Stomach (tissue), 9 donors: ENCODE measurements around the gene NCKAP5L. TPM values are rescaled to one million over a fixed set of nuclear protein-coding genes. Genes with fewer than 3 reads are reported as not detected.

Experiments
- DNase-seq, 2 donors: peaks; one replicate each; pipeline versions ENCODE4 v3.0.0 to v3.0.0-alpha.2; 2013 to 2019
- H3K27ac ChIP-seq, 5 donors: fragments of 200-600 bp in 4 of 5; sonication (generic) in 4 of 5; one replicate each; pipeline ENCODE4 v1.5.1; 2013 to 2019; ENCODE audit warnings: mild to moderate bottlenecking in 1 of 5, moderate library complexity in 1 of 5
- H3K27me3 ChIP-seq, 3 donors: fragments of 200-600 bp; sonication (generic); one replicate each; pipeline ENCODE4 v1.5.1; 2017 to 2019; ENCODE audit warnings: mixed run types in 1 of 3
- H3K36me3 ChIP-seq, 4 donors: fragments of 200-600 bp; sonication (generic); 1 replicate in 3 of 4; 2 replicates in 1 of 4; pipeline ENCODE4 v1.5.1; 2016 to 2019
- H3K4me1 ChIP-seq, 4 donors: fragments of 200-600 bp; sonication (generic); one replicate each; pipeline ENCODE4 v1.5.1; 2016 to 2019
- H3K4me3 ChIP-seq, 4 donors: fragments of 200-600 bp; sonication (generic) in 3 of 4; one replicate each; pipeline ENCODE4 v1.5.1; 2016 to 2019; ENCODE audit warnings: mild to moderate bottlenecking in 1 of 4
- H3K9me3 ChIP-seq, 4 donors: fragments of 200-600 bp; sonication (generic); one replicate each; pipeline ENCODE4 v1.5.1; 2016 to 2019
- EP300 ChIP-seq: sonication (generic); formaldehyde crosslinking; IDR thresholded peaks from one replicate; pipeline ENCODE4 v1.6.1; 2017; ENCODE audit warnings: antibody characterized with exemption
- POLR2A ChIP-seq, 4 donors: fragments of 450-650 bp; IDR thresholded peaks; one replicate each; pipeline ENCODE4 v1.6.1; 2016; ENCODE audit warnings: antibody characterized with exemption in 4 of 4, control low read depth in 2 of 4, mild to moderate bottlenecking in 1 of 4, moderate library complexity in 1 of 4
- POLR2AphosphoS5 ChIP-seq, 3 donors: sonication (generic); formaldehyde crosslinking; IDR thresholded peaks; one replicate each; pipeline ENCODE4 v1.6.1; 2016; ENCODE audit warnings: antibody characterized with exemption in 3 of 3
- WGBS, 5 donors: extraction: QIAGEN DNeasy Blood & Tissue Kit in 3 of 5; methylation state at CpG; one replicate each; pipeline versions ENCODE4 v1.1.5 to v1.1.7; 2013 to 2018; 5-methylcytosine and 5-hydroxymethylcytosine counted together
- intact Hi-C: fragments of 100-400 bp; cut with DNase I; formaldehyde crosslinking; loops from one replicate; pipeline ENCODE4 v1.15.1; 2023; ENCODE audit warnings: low total_unique reads
- polyA plus RNA-seq, 3 donors: library from polyadenylated mRNA; stranded (reverse); fragments of 200-250 nt; gene quantifications; one replicate each; pipeline ENCODE4 v1.2.3, GENCODE V29; 2013
- total RNA-seq, 5 donors: library from RNA; depleted of rRNA; stranded (reverse); fragments of >200 nt; gene quantifications; one replicate each; pipeline versions ENCODE4 v1.1.0 to v1.2.3, GENCODE V29; 2014 to 2016
- TF ChIP-seq, protein P1 (sequence below), 7 experiments: fragments of 450-650 bp in 4 of 7; fragments of 200-600 bp in 3 of 7; sonication (generic) in 3 of 7; IDR thresholded peaks; one replicate each; pipeline ENCODE4 v1.5.1; 2016 to 2019; ENCODE audit warnings: antibody characterized with exemption in 7 of 7, control low read depth in 2 of 7, mild to moderate bottlenecking in 1 of 7
- donor health status: healthy with polysubstance abuse.
- donor health status: Bipolar disorder and iron deficiency.
- donor health status: healthy.

Gene NCKAP5L
- total and polyA plus RNA-seq, 8 donors: 3.5 to 16.5 (median 7.0) TPM

GRCh38 chr12:49762468-49762847, 65.8 kb downstream of the NCKAP5L start:
- H3K36me3 ChIP-seq: peaks cover 72 to 82% (median 76%) of the 10 kb centered on the region in 4 donors
- H3K27me3 ChIP-seq: no peaks in the 10 kb centered on the region
- peaks cover 4 to 27% (median 17%) of the 10 kb centered on the region in 4 donors for H3K4me1 ChIP-seq
- intact Hi-C loops: no loop called here
- DNase-seq: no peak
- no peaks in the 10 kb centered on the region for H3K9me3 ChIP-seq
- WGBS, 5 donors: 75 to 88% (median 79%) methylated on average over 5 of the region's 5 CpGs
- H3K27ac ChIP-seq: no peak overlapping the region
- no peak for TF ChIP-seq EP300
- TF ChIP-seq POLR2AphosphoS5 (IDR thresholded peaks at IDR 0.05): no peak
- H3K4me3 ChIP-seq: no peak overlapping the region

DNA sequence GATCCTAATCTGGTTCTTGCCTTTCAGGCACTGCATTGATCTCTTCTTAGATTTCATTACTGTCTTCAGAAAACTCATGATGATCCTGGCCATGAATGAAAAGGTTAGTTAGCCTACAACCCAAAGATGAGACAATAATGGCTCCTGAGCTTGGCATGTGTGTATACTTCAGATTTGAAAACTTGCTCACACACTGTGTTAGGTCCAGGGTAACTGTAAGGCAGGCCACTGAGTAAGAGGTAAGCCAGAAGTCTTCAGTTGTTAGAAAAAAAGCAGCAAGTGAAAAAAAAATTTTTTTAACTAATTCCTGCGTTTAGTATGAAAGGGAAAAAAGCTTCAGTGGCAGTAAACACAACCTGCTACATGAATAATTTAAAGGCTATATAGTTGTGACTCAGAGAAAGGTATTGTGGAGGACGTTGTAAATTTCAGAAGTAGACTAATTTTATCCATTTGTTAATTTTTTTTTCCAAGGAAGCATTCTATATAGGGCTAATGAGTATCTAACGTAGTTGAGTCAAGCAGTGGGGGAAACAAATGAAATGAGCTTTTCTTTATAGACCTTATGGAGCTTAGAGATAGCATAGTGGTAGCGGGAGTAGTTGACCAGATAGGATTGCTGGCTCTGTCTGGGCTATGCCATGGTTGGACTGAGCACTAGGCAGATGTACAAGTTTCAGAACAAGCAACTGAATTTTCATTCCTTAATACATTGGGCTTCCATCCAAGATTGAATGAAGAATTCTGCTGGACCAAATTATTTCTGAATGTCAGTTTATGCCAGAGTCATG, 66.3 kb downstream of the NCKAP5L start:
- peaks cover 4 to 32% (median 19%) of the 10 kb centered on the region in 4 donors for H3K4me1 ChIP-seq
- no peaks in the 10 kb centered on the region for H3K9me3 ChIP-seq
- no peak overlapping the region for H3K27ac ChIP-seq
- H3K36me3 ChIP-seq: peaks cover 78 to 88% (median 82%) of the 10 kb centered on the region in 4 donors
- 72 to 83% (median 81%) methylated on average over 4 of the region's 4 CpGs for WGBS, 5 donors
- TF ChIP-seq POLR2A (IDR thresholded peaks at IDR 0.05) (no peak), POLR2AphosphoS5 (IDR thresholded peaks at IDR 0.05) (no peak), EP300 (no peak)
- TF ChIP-seq, protein P1, sequence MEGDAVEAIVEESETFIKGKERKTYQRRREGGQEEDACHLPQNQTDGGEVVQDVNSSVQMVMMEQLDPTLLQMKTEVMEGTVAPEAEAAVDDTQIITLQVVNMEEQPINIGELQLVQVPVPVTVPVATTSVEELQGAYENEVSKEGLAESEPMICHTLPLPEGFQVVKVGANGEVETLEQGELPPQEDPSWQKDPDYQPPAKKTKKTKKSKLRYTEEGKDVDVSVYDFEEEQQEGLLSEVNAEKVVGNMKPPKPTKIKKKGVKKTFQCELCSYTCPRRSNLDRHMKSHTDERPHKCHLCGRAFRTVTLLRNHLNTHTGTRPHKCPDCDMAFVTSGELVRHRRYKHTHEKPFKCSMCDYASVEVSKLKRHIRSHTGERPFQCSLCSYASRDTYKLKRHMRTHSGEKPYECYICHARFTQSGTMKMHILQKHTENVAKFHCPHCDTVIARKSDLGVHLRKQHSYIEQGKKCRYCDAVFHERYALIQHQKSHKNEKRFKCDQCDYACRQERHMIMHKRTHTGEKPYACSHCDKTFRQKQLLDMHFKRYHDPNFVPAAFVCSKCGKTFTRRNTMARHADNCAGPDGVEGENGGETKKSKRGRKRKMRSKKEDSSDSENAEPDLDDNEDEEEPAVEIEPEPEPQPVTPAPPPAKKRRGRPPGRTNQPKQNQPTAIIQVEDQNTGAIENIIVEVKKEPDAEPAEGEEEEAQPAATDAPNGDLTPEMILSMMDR (IDR thresholded peaks at IDR 0.05): no peak
- DNase-seq: no peak
- intact Hi-C loops: no loop called here
- no peaks in the 10 kb centered on the region for H3K27me3 ChIP-seq
- H3K4me3 ChIP-seq: no peak overlapping the region

GRCh38 chr12:49750996-49751393, 77.2 kb downstream of the NCKAP5L start:
- no peak overlapping the region for H3K4me3 ChIP-seq
- intact Hi-C loops: no loop called here
- H3K36me3 ChIP-seq: peaks cover 31 to 51% (median 39%) of the 10 kb centered on the region in 4 donors
- TF ChIP-seq POLR2A (IDR thresholded peaks at IDR 0.05) (no peak), EP300 (no peak), POLR2AphosphoS5 (IDR thresholded peaks at IDR 0.05) (no peak)
- TF ChIP-seq, protein P1 (IDR thresholded peaks at IDR 0.05): no peak
- no peaks in the 10 kb centered on the region for H3K9me3 ChIP-seq
- no peak for DNase-seq
- peaks cover 64 to 95% (median 78%) of the 10 kb centered on the region in 4 donors for H3K4me1 ChIP-seq
- 6 to 23% (median 14%) methylated on average over 1 of the region's 1 CpG for WGBS, 5 donors
- no peaks in the 10 kb centered on the region for H3K27me3 ChIP-seq
- peak overlapping the region in 1 of 5 donors; percentile 1 for H3K27ac ChIP-seq

GRCh38 chr12:49750027-49750995, 77.9 kb downstream of the NCKAP5L start:
- Histone ChIP-seq H3K9me3 (no peaks in the 10 kb centered on the region), H3K4me1 (peaks cover 71 to 100% (median 85%) of the 10 kb centered on the region in 4 donors), H3K4me3 (no peak overlapping the region), H3K36me3 (peaks cover 24 to 44% (median 32%) of the 10 kb centered on the region in 4 donors), H3K27me3 (no peaks in the 10 kb centered on the region), H3K27ac (peak overlapping the region in 4 of 5 donors; percentile 1 to 52 (median 13))
- no peak for DNase-seq
- intact Hi-C loops: no loop called here
- WGBS, 5 donors: 55 to 62% (median 55%) methylated on average over 8 of the region's 8 CpGs
- TF ChIP-seq, protein P1 (IDR thresholded peaks at IDR 0.05): no peak
- peak in 1 of 3 donors; percentile 26 for TF ChIP-seq POLR2AphosphoS5 (IDR thresholded peaks at IDR 0.05)
